K562 (cell line): Measurements from ENCODE around the gene REG3A. TPM values are rescaled to one million over a fixed set of nuclear protein-coding genes. Genes with fewer than 3 reads are reported as not detected.

Experiments
- ATAC-seq: fragments of 200-7000 bp; cut with Tn5 transposase; 3 replicates; pipeline ENCODE4 v1.9.1; 2020; ENCODE audit warnings: moderate library complexity
- BruUV-seq: library from RNA; stranded (reverse); fragments of 400-500 nt; replicated peaks from 2 replicates; lab custom pipeline; 2021; lab: Mats Ljungman, UMichigan
- CTCF ChIA-PET: fragments of 300-600 bp; formaldehyde crosslinking; extraction: SDS; loops from one replicate; lab custom pipeline; 2021; ENCODE audit warnings: low intra/inter-chr PET ratio; lab: Yijun Ruan, JAX
- POLR2A ChIA-PET: fragments of 300-600, 350-650 bp; sonication (Branson Sonifier 250); formaldehyde crosslinking; extraction: SDS; loops from one replicate; lab custom pipeline; 2021; ENCODE audit warnings: antibody characterized with exemption, inconsistent platforms; lab: Yijun Ruan, JAX
- DNase-seq, 4 experiments: peaks; one replicate each; pipeline versions ENCODE4 v3.0.0 to v3.0.0-alpha.2; 2011 to 2018; ENCODE audit warnings: low spot score in 3 of 4, mixed read lengths in 3 of 4; ENCODE audit errors: extremely low read depth in 1 of 4
- FAIRE-seq: peaks from 2 replicates; lab custom pipeline; 2011; peaks lifted over from hg19 to GRCh38; lab: Jason Lieb, UNC
- H2AFZ ChIP-seq: 2 replicates; pipeline ENCODE4 v1.6.0; 2011; ENCODE audit warnings: low read depth, low read length, control low read depth, inconsistent platforms
- H3K27ac ChIP-seq: fragments of 200-600 bp; 3 replicates; pipeline ENCODE4 v1.8.0; 2011; ENCODE audit warnings: low read depth, mild to moderate bottlenecking, control low read depth, inconsistent platforms, low read length, moderate library complexity, mixed read lengths; ENCODE audit errors: extremely low read depth
- H3K27me3 ChIP-seq, 2 experiments: fragments of 300-600 bp in 1 of 2; 2 replicates in 1 of 2; 3 replicates in 1 of 2; pipeline versions ENCODE4 v1.6.0 to v1.8.0; 2011; ENCODE audit warnings: inconsistent platforms in 2 of 2, low read length in 2 of 2, mild to moderate bottlenecking in 1 of 2, mixed read lengths in 1 of 2, moderate library complexity in 1 of 2; ENCODE audit not compliant: control insufficient read depth in 2 of 2, insufficient read depth in 2 of 2
- H3K36me3 ChIP-seq: fragments of 300-600 bp; 3 replicates; pipeline ENCODE4 v1.8.0; 2011; ENCODE audit warnings: mild to moderate bottlenecking, low read length, inconsistent platforms; ENCODE audit not compliant: control insufficient read depth, insufficient read depth
- H3K4me1 ChIP-seq, 2 experiments: fragments of 200-600 bp in 1 of 2; replicated peaks in 1 of 2; 2 replicates in 1 of 2; 3 replicates in 1 of 2; pipeline versions ENCODE4 v1.5.1 to v1.8.0; 2011; ENCODE audit warnings: inconsistent platforms in 2 of 2, low read length in 2 of 2, mild to moderate bottlenecking in 1 of 2, mixed read lengths in 1 of 2, moderate library complexity in 1 of 2; ENCODE audit not compliant: control insufficient read depth in 2 of 2, insufficient read depth in 2 of 2
- H3K4me2 ChIP-seq: 2 replicates; pipeline ENCODE4 v1.6.1; 2011; ENCODE audit warnings: low read length, control low read depth, inconsistent platforms, mixed read lengths; ENCODE audit not compliant: insufficient read depth
- H3K4me3 ChIP-seq: fragments of 200-600 bp; sonication (generic), shearing (Covaris generic); 2 replicates; pipeline ENCODE4 v1.5.1; 2016; ENCODE audit warnings: control low read depth, inconsistent platforms
- H3K79me2 ChIP-seq: fragments of 200-600 bp; 3 replicates; pipeline ENCODE4 v1.8.0; 2011; ENCODE audit warnings: low read length, inconsistent platforms; ENCODE audit not compliant: control insufficient read depth, insufficient read depth
- H3K9ac ChIP-seq, 2 experiments: 2 replicates each; pipeline versions ENCODE4 v1.6.0 to v1.6.1; 2011; ENCODE audit warnings: low read depth in 2 of 2, low read length in 2 of 2, control low read depth in 1 of 2, inconsistent platforms in 1 of 2, mild to moderate bottlenecking in 1 of 2, mixed read lengths in 1 of 2; ENCODE audit not compliant: insufficient read depth in 1 of 2
- H3K9me1 ChIP-seq: one replicate; pipeline ENCODE4 v1.6.0; 2011; ENCODE audit warnings: inconsistent platforms, mild to moderate bottlenecking, low read length, moderate library complexity; ENCODE audit not compliant: control insufficient read depth, insufficient read depth
- H3K9me3 ChIP-seq: replicated peaks from 2 replicates; pipeline ENCODE4 v1.5.1; 2011; ENCODE audit warnings: low read depth, low read length, inconsistent platforms; ENCODE audit not compliant: control insufficient read depth, insufficient read depth
- H4K20me1 ChIP-seq: replicated peaks from 2 replicates; pipeline ENCODE4 v1.6.1; 2011; ENCODE audit warnings: low read length, inconsistent platforms, mixed read lengths; ENCODE audit not compliant: control insufficient read depth, insufficient read depth
- CEBPG ChIP-seq, 3 experiments: fragments of 200-800 bp in 1 of 3; sonication (Bioruptor generic) in 1 of 3; sonication (generic) in 1 of 3; formaldehyde crosslinking in 1 of 3; IDR thresholded peaks in 2 of 3; conservative IDR thresholded peaks in 1 of 3; 2 replicates each; pipeline versions ENCODE4 v1.6.1 to v1.8.0; 2016 to 2022; ENCODE audit warnings: missing compliant biosample characterization in 2 of 3, missing genetic modification characterization in 2 of 3, mild to moderate bottlenecking in 1 of 3, missing genetic modification reagents in 1 of 3
- CREB3 ChIP-seq: fragments of 450-650 bp; conservative IDR thresholded peaks from 2 replicates; pipeline ENCODE4 v1.6.1; 2016; ENCODE audit warnings: missing genetic modification characterization, low read depth, mild to moderate bottlenecking, missing compliant biosample characterization, moderate library complexity
- ILK ChIP-seq: fragments of 450-650 bp; IDR thresholded peaks from 2 replicates; pipeline ENCODE4 v1.6.1; 2016; ENCODE audit warnings: missing genetic modification characterization, low read depth, mild to moderate bottlenecking, missing compliant biosample characterization, moderate library complexity, borderline replicate concordance
- KHSRP ChIP-seq: fragments of 450-650 bp; IDR thresholded peaks from 2 replicates; pipeline ENCODE4 v1.6.1; 2017
- MXI1 ChIP-seq: IDR thresholded peaks from 2 replicates; pipeline ENCODE4 v1.6.1; 2011; ENCODE audit warnings: low read depth, mild to moderate bottlenecking, improper control_type of control experiment, low read length
- NCOA4 ChIP-seq: fragments of 450-650 bp; IDR thresholded peaks from 2 replicates; pipeline ENCODE4 v1.6.1; 2018; ENCODE audit warnings: mild to moderate bottlenecking; ENCODE audit not compliant: partially characterized antibody
- XRCC3 ChIP-seq: fragments of 450-650 bp; IDR thresholded peaks from 2 replicates; pipeline ENCODE4 v1.6.1; 2017; ENCODE audit warnings: mild to moderate bottlenecking, moderate library complexity
- ZBTB40 ChIP-seq, 2 experiments: fragments of 450-650 bp in 1 of 2; sonication (generic) in 1 of 2; formaldehyde crosslinking in 1 of 2; IDR thresholded peaks; 2 replicates each; pipeline versions ENCODE4 v1.7.1 to v1.9.0; 2016 to 2022; ENCODE audit warnings: inconsistent platforms in 1 of 2, mild to moderate bottlenecking in 1 of 2, missing genetic modification reagents in 1 of 2
- ZBTB49 ChIP-seq: sonication (generic); formaldehyde crosslinking; IDR thresholded peaks from 2 replicates; pipeline ENCODE4 v1.8.0; 2022; ENCODE audit warnings: missing genetic modification reagents, mild to moderate bottlenecking, borderline replicate concordance
- in situ Hi-C: fragments of 300-500 bp; cut with MboI; formaldehyde crosslinking; loops from 4 replicates; pipeline ENCODE4 v1.15.0; 2018; ENCODE audit warnings: inconsistent platforms, mixed read lengths
- intact Hi-C: fragments of 100-400 bp; cut with micrococcal nuclease; formaldehyde crosslinking; loops from 2 replicates; pipeline ENCODE4 v1.14.2; 2022
- polyA plus RNA-seq, 8 experiments: library from polyadenylated mRNA; depleted of rRNA in 4 of 8; stranded (reverse) in 5 of 8; unstranded in 3 of 8; fragments of >200 nt; fragmentation: Nextera tagmentation in 2 of 8; fragmentation: Illumina TruSeq in 1 of 8; extraction: Ambion mirVana in 2 of 8; extraction: Trizol in 1 of 8; gene quantifications; 2 replicates each; pipeline versions ENCODE4 v1.2.1 to v1.2.3, GENCODE V29; 2011 to 2014; ENCODE audit warnings: inconsistent platforms in 1 of 8, missing spikeins in 1 of 8
- total RNA-seq, 7 experiments: library from RNA; depleted of rRNA in 6 of 7; stranded (reverse); fragments of >200 nt in 6 of 7; fragmentation: Illumina TruSeq in 2 of 7; extraction: Trizol in 2 of 7; gene quantifications; 2 replicates each; pipeline versions ENCODE4 v1.2.1 to v1.2.3, GENCODE V29; 2011 to 2021; ENCODE audit warnings: low replicate concordance in 1 of 7

The REG3A gene
- total and polyA plus RNA-seq, 9 of the 15 experiments (the other 6 are each of a cell fraction or from before 2014, with no cell fraction given), result not detected

GRCh38 chr2:79139423-79139822 is 20.1 kb downstream of the REG3A start:
- Histone ChIP-seq H4K20me1 (no peaks in the 10 kb centered on the region), H3K9me3 (no peaks in the 10 kb centered on the region), H2AFZ (no peak overlapping the region), H3K4me1 (no peaks in the 10 kb centered on the region), H3K27me3 (no peaks in the 10 kb centered on the region), H3K9ac (no peak overlapping the region), H3K27ac (no peak overlapping the region), H3K4me2 (no peak overlapping the region), H3K79me2 (no peaks in the 10 kb centered on the region), H3K4me3 (no peak overlapping the region), H3K9me1 (no peaks in the 10 kb centered on the region), H3K36me3 (no peaks in the 10 kb centered on the region)
- CTCF ChIA-PET, result no interaction called here
- no peak for DNase-seq
- intact Hi-C loops (no loop called here), in situ Hi-C loops (no loop called here)
- POLR2A ChIA-PET, result no interaction called here
- TF ChIP-seq NCOA4 (no peak), CEBPG (CRISPR knock-in tag; IDR thresholded peaks at IDR 0.05) (no peak), CEBPG (tag; conservative IDR thresholded peaks at IDR 0.05 in 1 of 2, IDR thresholded peaks at IDR 0.05 in 1 of 2) (no peak), XRCC3 (no peak), ILK (tag) (no peak), CREB3 (no peak), ZBTB49 (no peak), ZBTB40 (IDR thresholded peaks at IDR 0.05) (no peak), ZBTB40 (CRISPR knock-in tag; IDR thresholded peaks at IDR 0.05) (no peak), MXI1 (no peak), KHSRP (no peak)
- no peak for FAIRE-seq
- no peak for ATAC-seq
- BruUV-seq, result no TSS peak
